Measurements from ENCODE around the gene PLBD2. TPM values are rescaled to one million over a fixed set of nuclear protein-coding genes. Genes with fewer than 3 reads are reported as not detected.

The PLBD2 gene
- total RNA-seq, 4 donors from 2014 or later = 36.5 to 57.9 (median 44.7) TPM

GRCh38 chr12:113329791-113330417 is 28.5 kb upstream of the PLBD2 start:
- no peak for DNase-seq (ENCODE audit: low spot score in 2 of 2)
- Histone ChIP-seq H3K27ac (no peak overlapping the region), H3K4me1 (peaks cover 0 to 46% (median 9%) of the 10 kb centered on the region in 4 donors), H3K36me3 (peaks cover 0 to 44% (median 0%) of the 10 kb centered on the region in 3 donors), H3K9me3 (no peaks in the 10 kb centered on the region), H3K4me3 (no peak overlapping the region), H3K27me3 (no peaks in the 10 kb centered on the region)
- 90 to 100% methylated on average over 1 of the region's 1 CpG for WGBS, 2 donors
- TF ChIP-seq POLR2A (IDR thresholded peaks at IDR 0.05) (no peak), EP300 (IDR thresholded peaks at IDR 0.05) (no peak), CTCF (IDR thresholded peaks at IDR 0.05) (no peak)

GRCh38 chr12:113330505-113330904 is 27.9 kb upstream of the PLBD2 start:
- 92 to 97% methylated on average over 2 of the region's 2 CpGs for WGBS, 2 donors
- peaks cover 0 to 50% (median 9%) of the 10 kb centered on the region in 4 donors for H3K4me1 ChIP-seq
- no peak overlapping the region for H3K4me3 ChIP-seq

GRCh38 chr12:113332688-113333417 is 25.5 kb upstream of the PLBD2 start:
- Histone ChIP-seq H3K27me3 (no peaks in the 10 kb centered on the region), H3K27ac (peak overlapping the region in 2 of 4 donors; percentile 32 to 52), H3K4me3 (peak overlapping the region in 3 of 4 donors; percentile 75 to 92 (median 78)), H3K9me3 (no peaks in the 10 kb centered on the region), H3K36me3 (peaks cover 0 to 44% (median 0%) of the 10 kb centered on the region in 3 donors), H3K4me1 (peaks cover 0 to 40% (median 9%) of the 10 kb centered on the region in 4 donors)
- TF ChIP-seq EP300 (IDR thresholded peaks at IDR 0.05) = no peak
- no peak for TF ChIP-seq CTCF (IDR thresholded peaks at IDR 0.05)
- TF ChIP-seq POLR2A (IDR thresholded peaks at IDR 0.05) = no peak
- peak in 1 of 2 donors; percentile 12 for DNase-seq (ENCODE audit: low spot score in 2 of 2)
- 69 to 74% methylated on average over 17 of the region's 17 CpGs for WGBS, 2 donors

More at GRCh38 chr12:113330505-113330904, 27.9 kb upstream of the PLBD2 start:
- TF ChIP-seq EP300 (IDR thresholded peaks at IDR 0.05) (no peak), CTCF (IDR thresholded peaks at IDR 0.05) (no peak), POLR2A (IDR thresholded peaks at IDR 0.05) (no peak)
- DNase-seq (ENCODE audit: low spot score in 2 of 2) = no peak
- H3K27me3 ChIP-seq = no peaks in the 10 kb centered on the region
- no peaks in the 10 kb centered on the region for H3K9me3 ChIP-seq
- H3K36me3 ChIP-seq = peaks cover 0 to 44% (median 0%) of the 10 kb centered on the region in 3 donors
- no peak overlapping the region for H3K27ac ChIP-seq

- Histone ChIP-seq H3K36me3 (peaks cover 0 to 43% (median 0%) of the 10 kb centered on the region in 3 donors), H3K4me3 (peak overlapping the region in 3 of 4 donors; percentile 75 to 92 (median 78)), H3K27me3 (no peaks in the 10 kb centered on the region), H3K4me1 (peaks cover 0 to 40% (median 9%) of the 10 kb centered on the region in 4 donors), H3K9me3 (no peaks in the 10 kb centered on the region), H3K27ac (peak overlapping the region in 2 of 4 donors; percentile 52 to 86)
- TF ChIP-seq EP300 (IDR thresholded peaks at IDR 0.05) (no peak), POLR2A (IDR thresholded peaks at IDR 0.05) (no peak), CTCF (IDR thresholded peaks at IDR 0.05) (no peak)
- WGBS, 2 donors = 70 to 77% methylated on average over 5 of the region's 5 CpGs
- DNase-seq (ENCODE audit: low spot score in 2 of 2) = no peak
Measured at GRCh38 chr12:113333418-113333750, 25.0 kb upstream of the PLBD2 start.
